ENCODE data around the gene CLCN5.

Gene CLCN5

DNA sequence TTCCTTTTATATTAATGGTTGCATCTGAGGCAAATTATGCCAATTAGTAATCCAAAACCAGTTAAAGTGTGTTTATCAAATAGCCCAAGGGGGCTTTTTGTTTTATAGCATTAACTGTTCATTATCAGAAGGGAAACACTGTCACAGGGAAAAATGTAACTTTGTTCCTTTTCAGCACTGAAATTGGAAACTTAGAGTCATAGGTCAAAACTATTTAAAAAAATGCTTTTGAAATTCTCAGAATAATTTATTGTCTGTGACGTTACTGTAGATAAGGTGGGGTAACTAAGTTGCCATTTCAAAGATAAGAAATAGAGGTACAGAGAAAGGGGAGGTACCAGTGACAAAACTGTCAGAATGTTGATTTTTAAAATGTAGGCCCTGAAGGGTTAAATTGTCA is 149.1 kb downstream of the CLCN5 start:
- H3K14ac ChIP-seq (ENCODE audit: low read length) = no peak overlapping the region

DNA sequence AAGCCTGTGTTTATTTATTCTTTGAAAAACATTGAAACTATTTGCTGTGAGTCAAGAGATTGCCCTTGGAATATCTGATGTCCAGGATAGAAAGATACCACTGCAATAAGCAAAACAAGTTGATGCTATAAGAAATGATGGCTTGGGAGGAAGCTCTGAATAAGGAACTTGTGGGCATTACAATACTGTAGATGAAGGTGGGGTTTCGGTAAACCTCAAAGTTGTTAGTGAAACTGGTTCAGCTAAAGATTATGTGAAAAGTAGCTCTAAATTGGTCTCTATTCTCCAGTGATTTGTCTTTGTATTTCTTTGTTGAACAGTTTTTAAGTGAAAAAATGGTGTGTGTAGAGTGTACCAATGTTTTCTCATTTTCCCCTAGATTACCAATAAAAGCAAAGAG is 149.7 kb downstream of the CLCN5 start:
- Histone ChIP-seq H3K4me3 (ENCODE audit: low read length in 2 of 2) (no peak overlapping the region), H2BK5ac (ENCODE audit: low read length) (no peak overlapping the region), H4K8ac (ENCODE audit: low read depth, low read length) (no peak overlapping the region), H2BK15ac (ENCODE audit: low read length) (no peak overlapping the region), H2BK120ac (ENCODE audit: low read depth, low read length) (no peak overlapping the region), H3K23ac (ENCODE audit: low read depth, low read length, poor library complexity) (no peak overlapping the region), H3K4ac (ENCODE audit: low read length) (no peak overlapping the region), H2AK5ac (ENCODE audit: low read depth, low read length) (no peak overlapping the region), H3K36me3 (replicated peaks in 1 of 2; ENCODE audit: control insufficient read depth in 2 of 2, insufficient read depth in 2 of 2, low read length in 2 of 2) (peaks cover 0 to 7% of the 10 kb centered on the region in 2 donors), H3K18ac (ENCODE audit: low read length) (no peak overlapping the region), H2AFZ (ENCODE audit: low read length) (no peak overlapping the region), H3K9me3 (replicated peaks in 1 of 2; ENCODE audit: control insufficient read depth in 2 of 2, insufficient read depth in 1 of 2, low read depth in 1 of 2, low read length in 2 of 2) (peaks cover 0 to 3% of the 10 kb centered on the region in 2 donors), H2BK12ac (ENCODE audit: low read length) (no peak overlapping the region), H3K14ac (ENCODE audit: low read length) (no peak overlapping the region), H3K27me3 (ENCODE audit: control insufficient read depth in 3 of 3, insufficient read depth in 3 of 3, low read depth in 1 of 3, low read length in 3 of 3) (no peaks in the 10 kb centered on the region), H3K79me1 (ENCODE audit: low read depth, low read length) (no peaks in the 10 kb centered on the region), H3K4me1 (ENCODE audit: control insufficient read depth in 2 of 2, insufficient read depth in 1 of 2, low read depth in 1 of 2, low read length in 2 of 2) (peaks cover 1 to 3% of the 10 kb centered on the region in 2 donors), H3K27ac (replicated peaks; ENCODE audit: low read length) (no peak overlapping the region), H4K91ac (ENCODE audit: low read depth, low read length, poor library complexity) (no peak overlapping the region), H3K4me2 (ENCODE audit: insufficient read depth, low read length, poor library complexity, severe bottlenecking) (no peak overlapping the region), H3K9ac (ENCODE audit: low read depth, low read length, poor library complexity) (no peak overlapping the region)
- no CpG with 5 or more reads among the region's 1 CpG for WGBS, 2 donors (ENCODE audit: extremely low coverage in 2 of 2, insufficient read length in 2 of 2, insufficient replicate concordance in 1 of 2)
- DNase-seq (ENCODE audit: low spot score) = no peak

More for the DNA sequence above, 149.1 kb downstream of the CLCN5 start:
- WGBS, 2 donors (ENCODE audit: extremely low coverage in 2 of 2, insufficient read length in 2 of 2, insufficient replicate concordance in 1 of 2) = no CpG with 5 or more reads among the region's 1 CpG
- Histone ChIP-seq H3K4me3 (ENCODE audit: low read length in 2 of 2) (no peak overlapping the region), H3K18ac (ENCODE audit: low read length) (no peak overlapping the region), H3K23ac (ENCODE audit: low read depth, low read length, poor library complexity) (no peak overlapping the region), H2BK15ac (ENCODE audit: low read length) (no peak overlapping the region), H3K36me3 (replicated peaks in 1 of 2; ENCODE audit: control insufficient read depth in 2 of 2, insufficient read depth in 2 of 2, low read length in 2 of 2) (peaks cover 0 to 7% of the 10 kb centered on the region in 2 donors), H2BK12ac (ENCODE audit: low read length) (no peak overlapping the region), H3K27ac (replicated peaks; ENCODE audit: low read length) (no peak overlapping the region), H3K79me1 (ENCODE audit: low read depth, low read length) (no peaks in the 10 kb centered on the region), H2BK5ac (ENCODE audit: low read length) (no peak overlapping the region), H2AK5ac (ENCODE audit: low read depth, low read length) (no peak overlapping the region), H3K4me1 (ENCODE audit: control insufficient read depth in 2 of 2, insufficient read depth in 1 of 2, low read depth in 1 of 2, low read length in 2 of 2) (peaks cover 1 to 3% of the 10 kb centered on the region in 2 donors), H3K4me2 (ENCODE audit: insufficient read depth, low read length, poor library complexity, severe bottlenecking) (no peak overlapping the region), H4K91ac (ENCODE audit: low read depth, low read length, poor library complexity) (no peak overlapping the region), H2AFZ (ENCODE audit: low read length) (no peak overlapping the region), H3K9me3 (replicated peaks in 1 of 2; ENCODE audit: control insufficient read depth in 2 of 2, insufficient read depth in 1 of 2, low read depth in 1 of 2, low read length in 2 of 2) (peaks cover 0 to 3% of the 10 kb centered on the region in 2 donors), H2BK120ac (ENCODE audit: low read depth, low read length) (no peak overlapping the region), H3K4ac (ENCODE audit: low read length) (no peak overlapping the region), H3K27me3 (ENCODE audit: control insufficient read depth in 3 of 3, insufficient read depth in 3 of 3, low read depth in 1 of 3, low read length in 3 of 3) (no peaks in the 10 kb centered on the region), H3K9ac (ENCODE audit: low read depth, low read length, poor library complexity) (no peak overlapping the region), H4K8ac (ENCODE audit: low read depth, low read length) (no peak overlapping the region)
- DNase-seq (ENCODE audit: low spot score) = no peak

DNA sequence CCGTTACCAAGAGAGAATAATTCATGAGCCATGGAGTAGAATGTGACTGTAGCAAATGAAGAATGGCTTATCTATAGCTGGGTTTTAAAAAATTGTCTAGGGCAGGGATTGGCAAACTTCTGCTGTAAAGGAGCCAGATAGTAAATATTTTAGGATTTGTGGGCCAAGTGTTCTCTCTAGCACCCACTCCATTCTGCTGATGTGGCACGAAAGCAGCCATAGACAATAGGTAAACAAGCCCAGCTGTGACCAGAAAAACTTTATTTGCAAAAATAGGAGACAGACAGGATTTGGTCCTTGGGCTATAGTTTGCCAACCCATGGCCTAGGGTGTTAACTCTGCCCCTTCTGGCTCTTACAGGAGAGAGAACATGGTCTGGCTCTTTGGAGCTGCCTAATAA is 151.2 kb downstream of the CLCN5 start:
- H3K4me2 ChIP-seq (ENCODE audit: insufficient read depth, low read length, poor library complexity, severe bottlenecking) = no peak overlapping the region
- no peak overlapping the region for H3K4ac ChIP-seq (ENCODE audit: low read length)
- H3K23ac ChIP-seq (ENCODE audit: low read depth, low read length, poor library complexity) = no peak overlapping the region
- no peaks in the 10 kb centered on the region for H3K79me1 ChIP-seq (ENCODE audit: low read depth, low read length)
- H2BK15ac ChIP-seq (ENCODE audit: low read length) = no peak overlapping the region
- H3K27ac ChIP-seq (replicated peaks; ENCODE audit: low read length) = no peak overlapping the region
- no peak for DNase-seq (ENCODE audit: low spot score)
- no peak overlapping the region for H3K14ac ChIP-seq (ENCODE audit: low read length)
- H3K36me3 ChIP-seq (replicated peaks in 1 of 2; ENCODE audit: control insufficient read depth in 2 of 2, insufficient read depth in 2 of 2, low read length in 2 of 2) = peaks cover 0 to 7% of the 10 kb centered on the region in 2 donors
- no CpG with 5 or more reads among the region's 2 CpGs for WGBS, 2 donors (ENCODE audit: extremely low coverage in 2 of 2, insufficient read length in 2 of 2, insufficient replicate concordance in 1 of 2)
- no peak overlapping the region for H2AFZ ChIP-seq (ENCODE audit: low read length)
- no peak overlapping the region for H2BK120ac ChIP-seq (ENCODE audit: low read depth, low read length)
- H3K4me1 ChIP-seq (ENCODE audit: control insufficient read depth in 2 of 2, insufficient read depth in 1 of 2, low read depth in 1 of 2, low read length in 2 of 2) = no peaks in the 10 kb centered on the region
- peaks cover 0 to 3% of the 10 kb centered on the region in 2 donors for H3K9me3 ChIP-seq (replicated peaks in 1 of 2; ENCODE audit: control insufficient read depth in 2 of 2, insufficient read depth in 1 of 2, low read depth in 1 of 2, low read length in 2 of 2)
- no peak overlapping the region for H4K8ac ChIP-seq (ENCODE audit: low read depth, low read length)
- H4K91ac ChIP-seq (ENCODE audit: low read depth, low read length, poor library complexity) = no peak overlapping the region
- H3K9ac ChIP-seq (ENCODE audit: low read depth, low read length, poor library complexity) = no peak overlapping the region
- H3K4me3 ChIP-seq (ENCODE audit: low read length in 2 of 2) = no peak overlapping the region
- H3K18ac ChIP-seq (ENCODE audit: low read length) = no peak overlapping the region
- no peak overlapping the region for H2BK5ac ChIP-seq (ENCODE audit: low read length)
- H3K27me3 ChIP-seq (ENCODE audit: control insufficient read depth in 3 of 3, insufficient read depth in 3 of 3, low read depth in 1 of 3, low read length in 3 of 3) = no peaks in the 10 kb centered on the region
- H2AK5ac ChIP-seq (ENCODE audit: low read depth, low read length) = no peak overlapping the region
- no peak overlapping the region for H2BK12ac ChIP-seq (ENCODE audit: low read length)

DNA sequence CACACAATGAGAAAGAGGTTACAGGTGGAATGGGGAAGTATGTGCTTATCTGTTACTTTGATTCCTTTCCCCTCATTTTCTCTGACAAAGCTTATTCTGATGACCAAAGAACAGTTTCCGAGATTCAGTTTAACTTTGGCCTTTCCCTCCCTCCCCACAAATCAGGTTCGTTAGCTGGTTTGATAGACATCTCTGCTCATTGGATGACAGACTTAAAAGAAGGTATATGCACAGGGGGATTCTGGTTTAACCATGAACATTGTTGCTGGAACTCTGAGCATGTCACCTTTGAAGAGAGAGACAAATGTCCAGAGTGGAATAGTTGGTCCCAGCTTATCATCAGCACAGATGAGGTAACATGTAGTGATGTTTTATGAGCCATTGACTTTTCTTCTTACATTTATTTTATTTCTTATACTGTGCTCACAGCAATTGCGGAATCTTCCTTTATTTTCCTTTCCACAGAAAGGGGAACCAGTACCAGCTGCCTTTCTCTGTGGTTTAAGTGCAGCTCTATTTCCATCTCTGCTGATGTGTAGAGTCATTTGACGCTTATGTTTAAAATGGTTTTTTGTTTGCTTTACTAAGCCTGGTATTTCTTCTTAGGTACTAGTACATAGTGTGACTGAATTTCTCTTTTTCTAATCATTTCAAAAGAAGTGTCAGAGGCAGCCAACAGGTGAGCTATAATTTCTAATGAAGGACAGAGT is 153.4 kb downstream of the CLCN5 start:
- H2AK5ac ChIP-seq (ENCODE audit: low read depth, low read length) = no peak overlapping the region
- no peak overlapping the region for H3K9ac ChIP-seq (ENCODE audit: low read depth, low read length, poor library complexity)
- no peak for DNase-seq (ENCODE audit: low spot score)
- H3K36me3 ChIP-seq (replicated peaks in 1 of 2; ENCODE audit: control insufficient read depth in 2 of 2, insufficient read depth in 2 of 2, low read length in 2 of 2) = peaks cover 0 to 7% of the 10 kb centered on the region in 2 donors
- H3K4me3 ChIP-seq (ENCODE audit: low read length in 2 of 2) = no peak overlapping the region
- no peak overlapping the region for H3K14ac ChIP-seq (ENCODE audit: low read length)
- H3K18ac ChIP-seq (ENCODE audit: low read length) = no peak overlapping the region
- no peaks in the 10 kb centered on the region for H3K4me1 ChIP-seq (ENCODE audit: control insufficient read depth in 2 of 2, insufficient read depth in 1 of 2, low read depth in 1 of 2, low read length in 2 of 2)
- H2BK120ac ChIP-seq (ENCODE audit: low read depth, low read length) = no peak overlapping the region
- H2BK15ac ChIP-seq (ENCODE audit: low read length) = no peak overlapping the region
- H3K4me2 ChIP-seq (ENCODE audit: insufficient read depth, low read length, poor library complexity, severe bottlenecking) = no peak overlapping the region
- no peak overlapping the region for H3K4ac ChIP-seq (ENCODE audit: low read length)
- no peak overlapping the region for H3K23ac ChIP-seq (ENCODE audit: low read depth, low read length, poor library complexity)
- H2BK12ac ChIP-seq (ENCODE audit: low read length) = no peak overlapping the region
- no peak overlapping the region for H3K27ac ChIP-seq (replicated peaks; ENCODE audit: low read length)
- no peak overlapping the region for H4K91ac ChIP-seq (ENCODE audit: low read depth, low read length, poor library complexity)
- no CpG with 5 or more reads among the region's 4 CpGs for WGBS, 2 donors (ENCODE audit: extremely low coverage in 2 of 2, insufficient read length in 2 of 2, insufficient replicate concordance in 1 of 2)
- H4K8ac ChIP-seq (ENCODE audit: low read depth, low read length) = no peak overlapping the region
- H2BK5ac ChIP-seq (ENCODE audit: low read length) = no peak overlapping the region
- H3K79me1 ChIP-seq (ENCODE audit: low read depth, low read length) = no peaks in the 10 kb centered on the region
- H2AFZ ChIP-seq (ENCODE audit: low read length) = no peak overlapping the region
- H3K27me3 ChIP-seq (ENCODE audit: control insufficient read depth in 3 of 3, insufficient read depth in 3 of 3, low read depth in 1 of 3, low read length in 3 of 3) = no peaks in the 10 kb centered on the region
- no peaks in the 10 kb centered on the region for H3K9me3 ChIP-seq (replicated peaks in 1 of 2; ENCODE audit: control insufficient read depth in 2 of 2, insufficient read depth in 1 of 2, low read depth in 1 of 2, low read length in 2 of 2)
